SK-N-SH treated with all-trans-retinoic acid at 6 μM for 48 hours (cell line): Measurements from ENCODE around the gene SLTM.
"Not testable (repeated sequence)": the region's sequence is repeated elsewhere in the genome, so short reads cannot be mapped to it uniquely, and the experiment has no call there.

ENCODE experiments used
- ATAC-seq: fragments of 200-7000 bp; cut with Tn5 transposase; 3 replicates; pipeline ENCODE4 v1.9.1; 2020; ENCODE audit warnings: mild to moderate bottlenecking, moderate library complexity
- ARNTL ChIP-seq: fragments of 450-650 bp; formaldehyde crosslinking; IDR thresholded peaks from 2 replicates; pipeline ENCODE4 v1.5.0; 2020; ENCODE audit warnings: low read depth, mild to moderate bottlenecking, moderate library complexity, borderline replicate concordance
- BACH2 ChIP-seq: fragments of 250-450 bp; sonication (Bioruptor Pico); IDR thresholded peaks from 2 replicates; pipeline ENCODE4 v1.9.0; 2021; ENCODE audit warnings: mild to moderate bottlenecking, borderline replicate concordance
- CREB5 ChIP-seq: fragments of 250-450 bp; sonication (Bioruptor Pico); IDR thresholded peaks from 2 replicates; pipeline ENCODE4 v1.5.1; 2020; ENCODE audit warnings: low read depth, mild to moderate bottlenecking, moderate library complexity
- CSDC2 ChIP-seq: fragments of 250-450 bp; sonication (Bioruptor Pico); IDR thresholded peaks from 2 replicates; pipeline ENCODE4 v1.5.0; 2020; ENCODE audit warnings: mild to moderate bottlenecking, moderate library complexity
- GLIS3 ChIP-seq: fragments of 250-450 bp; sonication (Bioruptor Pico); IDR thresholded peaks from 2 replicates; pipeline ENCODE4 v1.5.0; 2020; ENCODE audit warnings: mild to moderate bottlenecking, moderate library complexity
- OSR1 ChIP-seq: fragments of 250-450 bp; sonication (Bioruptor Pico); IDR thresholded peaks from 2 replicates; pipeline ENCODE4 v1.8.0; 2022; ENCODE audit warnings: moderate library complexity, mild to moderate bottlenecking, inconsistent platforms
- PPARA ChIP-seq: fragments of 250-450 bp; sonication (Bioruptor Pico); IDR thresholded peaks from 2 replicates; pipeline ENCODE4 v1.5.0; 2020; ENCODE audit warnings: mild to moderate bottlenecking, borderline replicate concordance
- RARB ChIP-seq: fragments of 250-450 bp; sonication (Bioruptor Pico); IDR thresholded peaks from 2 replicates; pipeline ENCODE4 v1.8.0; 2021; ENCODE audit warnings: mild to moderate bottlenecking, moderate library complexity
- SNAI2 ChIP-seq: fragments of 250-450 bp; sonication (Bioruptor Pico); IDR thresholded peaks from 2 replicates; pipeline ENCODE4 v1.5.0; 2020; ENCODE audit warnings: mild to moderate bottlenecking, moderate library complexity
- TCF4 ChIP-seq: fragments of 250-450 bp; sonication (Bioruptor Pico); IDR thresholded peaks from 2 replicates; pipeline ENCODE4 v1.8.0; 2021; ENCODE audit warnings: mild to moderate bottlenecking, moderate library complexity, borderline replicate concordance
- TOX ChIP-seq: fragments of 250-450 bp; sonication (Bioruptor Pico); IDR thresholded peaks from 2 replicates; pipeline ENCODE4 v1.8.0; 2021; ENCODE audit warnings: mild to moderate bottlenecking, moderate library complexity, borderline replicate concordance
- ZFP30 ChIP-seq: fragments of 450-650 bp; formaldehyde crosslinking; IDR thresholded peaks from 2 replicates; pipeline ENCODE4 v1.5.0; 2022; ENCODE audit warnings: mild to moderate bottlenecking, moderate library complexity
- ZNF565 ChIP-seq: fragments of 450-650 bp; formaldehyde crosslinking; conservative IDR thresholded peaks from 2 replicates; pipeline ENCODE4 v1.5.0; 2020; ENCODE audit warnings: low read depth, mild to moderate bottlenecking, moderate library complexity
- ZNF70 ChIP-seq: fragments of 450-650 bp; formaldehyde crosslinking; IDR thresholded peaks from 2 replicates; pipeline ENCODE4 v1.5.0; 2020; ENCODE audit warnings: mild to moderate bottlenecking, moderate library complexity
- ZNF8 ChIP-seq: fragments of 450-650 bp; formaldehyde crosslinking; IDR thresholded peaks from 2 replicates; pipeline ENCODE4 v1.5.0; 2020; ENCODE audit warnings: mild to moderate bottlenecking, moderate library complexity
- TF ChIP-seq, protein P1 (sequence below): fragments of 250-450 bp; sonication (Bioruptor Pico); IDR thresholded peaks from 2 replicates; pipeline ENCODE4 v1.5.1; 2021; ENCODE audit warnings: mild to moderate bottlenecking, moderate library complexity
- TF ChIP-seq, protein P2 (sequence below): fragments of 250-450 bp; sonication (Bioruptor Pico); IDR thresholded peaks from 2 replicates; pipeline ENCODE4 v1.5.0; 2020; ENCODE audit warnings: mild to moderate bottlenecking, moderate library complexity
- TF ChIP-seq, protein P3 (sequence below): fragments of 250-450 bp; sonication (Bioruptor Pico); IDR thresholded peaks from 2 replicates; pipeline ENCODE4 v1.8.0; 2021; ENCODE audit warnings: low read depth, mild to moderate bottlenecking, moderate library complexity, borderline replicate concordance

The SLTM gene

GRCh38 chr15:58856086-58856485 lies 77.4 kb downstream of the SLTM start (continued):
- TF ChIP-seq TOX (CRISPR knock-in tag) (no peak), SNAI2 (CRISPR knock-in tag) (no peak)
- TF ChIP-seq, protein P1, sequence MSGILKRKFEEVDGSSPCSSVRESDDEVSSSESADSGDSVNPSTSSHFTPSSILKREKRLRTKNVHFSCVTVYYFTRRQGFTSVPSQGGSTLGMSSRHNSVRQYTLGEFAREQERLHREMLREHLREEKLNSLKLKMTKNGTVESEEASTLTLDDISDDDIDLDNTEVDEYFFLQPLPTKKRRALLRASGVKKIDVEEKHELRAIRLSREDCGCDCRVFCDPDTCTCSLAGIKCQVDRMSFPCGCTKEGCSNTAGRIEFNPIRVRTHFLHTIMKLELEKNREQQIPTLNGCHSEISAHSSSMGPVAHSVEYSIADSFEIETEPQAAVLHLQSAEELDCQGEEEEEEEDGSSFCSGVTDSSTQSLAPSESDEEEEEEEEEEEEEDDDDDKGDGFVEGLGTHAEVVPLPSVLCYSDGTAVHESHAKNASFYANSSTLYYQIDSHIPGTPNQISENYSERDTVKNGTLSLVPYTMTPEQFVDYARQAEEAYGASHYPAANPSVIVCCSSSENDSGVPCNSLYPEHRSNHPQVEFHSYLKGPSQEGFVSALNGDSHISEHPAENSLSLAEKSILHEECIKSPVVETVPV (CRISPR knock-in tag): no peak

DNA sequence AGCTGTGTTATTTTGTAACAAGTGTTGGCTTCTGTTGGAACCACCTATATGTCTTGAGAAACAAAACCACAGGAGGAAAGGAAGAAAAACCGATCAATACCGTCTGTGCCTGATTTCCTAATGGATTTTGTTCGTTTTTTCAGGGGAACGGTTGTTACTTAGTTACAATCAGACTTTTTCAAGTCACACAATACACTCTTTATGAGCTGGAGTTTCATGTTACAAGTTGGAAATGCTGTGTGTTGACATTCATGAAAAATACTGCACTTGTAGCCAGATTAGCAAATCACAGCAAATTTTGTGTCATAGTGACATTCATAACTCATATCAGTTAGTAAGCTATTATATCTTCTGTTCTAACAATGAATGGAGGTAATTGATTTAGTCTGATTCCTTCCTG lies 78.9 kb downstream of the SLTM start:
- TF ChIP-seq PPARA (CRISPR knock-in tag) (no peak), GLIS3 (no peak), ZNF70 (CRISPR knock-in tag) (no peak), OSR1 (CRISPR knock-in tag) (no peak), BACH2 (no peak), RARB (CRISPR knock-in tag) (no peak), ZNF8 (CRISPR knock-in tag) (no peak), TOX (CRISPR knock-in tag) (no peak)
- TF ChIP-seq, protein P2, sequence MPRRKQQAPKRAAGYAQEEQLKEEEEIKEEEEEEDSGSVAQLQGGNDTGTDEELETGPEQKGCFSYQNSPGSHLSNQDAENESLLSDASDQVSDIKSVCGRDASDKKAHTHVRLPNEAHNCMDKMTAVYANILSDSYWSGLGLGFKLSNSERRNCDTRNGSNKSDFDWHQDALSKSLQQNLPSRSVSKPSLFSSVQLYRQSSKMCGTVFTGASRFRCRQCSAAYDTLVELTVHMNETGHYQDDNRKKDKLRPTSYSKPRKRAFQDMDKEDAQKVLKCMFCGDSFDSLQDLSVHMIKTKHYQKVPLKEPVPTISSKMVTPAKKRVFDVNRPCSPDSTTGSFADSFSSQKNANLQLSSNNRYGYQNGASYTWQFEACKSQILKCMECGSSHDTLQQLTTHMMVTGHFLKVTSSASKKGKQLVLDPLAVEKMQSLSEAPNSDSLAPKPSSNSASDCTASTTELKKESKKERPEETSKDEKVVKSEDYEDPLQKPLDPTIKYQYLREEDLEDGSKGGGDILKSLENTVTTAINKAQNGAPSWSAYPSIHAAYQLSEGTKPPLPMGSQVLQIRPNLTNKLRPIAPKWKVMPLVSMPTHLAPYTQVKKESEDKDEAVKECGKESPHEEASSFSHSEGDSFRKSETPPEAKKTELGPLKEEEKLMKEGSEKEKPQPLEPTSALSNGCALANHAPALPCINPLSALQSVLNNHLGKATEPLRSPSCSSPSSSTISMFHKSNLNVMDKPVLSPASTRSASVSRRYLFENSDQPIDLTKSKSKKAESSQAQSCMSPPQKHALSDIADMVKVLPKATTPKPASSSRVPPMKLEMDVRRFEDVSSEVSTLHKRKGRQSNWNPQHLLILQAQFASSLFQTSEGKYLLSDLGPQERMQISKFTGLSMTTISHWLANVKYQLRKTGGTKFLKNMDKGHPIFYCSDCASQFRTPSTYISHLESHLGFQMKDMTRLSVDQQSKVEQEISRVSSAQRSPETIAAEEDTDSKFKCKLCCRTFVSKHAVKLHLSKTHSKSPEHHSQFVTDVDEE: no peak
- no peak for ATAC-seq

- no peak for ATAC-seq
- TF ChIP-seq ZNF8 (CRISPR knock-in tag) (no peak), ZNF70 (CRISPR knock-in tag) (no peak), TCF4 (no peak)
Observed at GRCh38 chr15:58852347-58852746, 81.1 kb downstream of the SLTM start.

DNA sequence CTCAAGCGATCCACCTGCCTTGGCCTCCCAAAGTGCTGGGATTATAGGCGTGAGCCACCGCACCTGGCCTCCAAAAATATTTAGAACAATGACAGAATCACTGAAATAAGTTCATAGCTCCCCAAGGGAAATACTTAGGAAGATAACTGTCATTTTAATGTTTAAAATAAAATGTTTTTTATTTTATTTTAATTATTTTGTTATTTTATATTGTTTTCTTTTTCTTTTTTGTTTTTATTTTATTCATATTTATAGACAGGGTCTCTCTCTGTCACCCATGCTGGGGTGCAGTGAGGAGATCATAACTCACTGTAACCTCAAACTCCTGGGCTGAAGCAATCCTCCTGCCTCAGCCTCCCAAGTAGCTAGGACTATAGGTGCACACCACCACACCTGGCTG lies 82.3 kb downstream of the SLTM start:
- not testable (repeated sequence) for ATAC-seq

- TF ChIP-seq CREB5 (no peak), ZNF70 (CRISPR knock-in tag) (no peak), BACH2 (no peak), CSDC2 (CRISPR knock-in tag) (no peak), GLIS3 (no peak), ARNTL (CRISPR knock-in tag) (no peak), ZNF8 (CRISPR knock-in tag) (no peak)
- TF ChIP-seq, protein P1 (CRISPR knock-in tag): no peak
- ATAC-seq: no peak
Observed at GRCh38 chr15:58842713-58843396, 90.6 kb downstream of the SLTM start.

DNA sequence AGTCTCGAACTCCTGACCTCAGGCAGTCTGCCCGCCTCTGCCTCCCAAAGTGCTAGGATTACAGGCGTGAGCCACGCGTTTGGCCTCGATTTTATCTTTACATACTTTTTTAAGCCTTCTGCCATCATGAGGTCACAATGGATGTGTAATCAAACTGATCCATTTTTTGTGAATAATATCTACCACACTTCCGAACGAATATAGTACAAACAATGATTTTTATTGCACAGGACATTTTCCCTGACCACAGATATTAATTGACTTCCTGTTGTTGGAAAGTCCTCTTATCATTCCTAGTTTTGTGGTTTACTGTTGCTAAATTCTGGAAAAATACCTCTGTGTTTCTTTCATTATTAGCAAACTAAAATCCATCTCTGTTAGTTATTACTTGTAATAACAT lies 93.4 kb downstream of the SLTM start:
- ATAC-seq: no peak
- TF ChIP-seq ZNF565 (CRISPR knock-in tag) (no peak), RARB (CRISPR knock-in tag) (no peak), ZFP30 (CRISPR knock-in tag) (no peak), CREB5 (no peak), OSR1 (CRISPR knock-in tag) (no peak), TOX (CRISPR knock-in tag) (no peak)
- TF ChIP-seq, protein P3, sequence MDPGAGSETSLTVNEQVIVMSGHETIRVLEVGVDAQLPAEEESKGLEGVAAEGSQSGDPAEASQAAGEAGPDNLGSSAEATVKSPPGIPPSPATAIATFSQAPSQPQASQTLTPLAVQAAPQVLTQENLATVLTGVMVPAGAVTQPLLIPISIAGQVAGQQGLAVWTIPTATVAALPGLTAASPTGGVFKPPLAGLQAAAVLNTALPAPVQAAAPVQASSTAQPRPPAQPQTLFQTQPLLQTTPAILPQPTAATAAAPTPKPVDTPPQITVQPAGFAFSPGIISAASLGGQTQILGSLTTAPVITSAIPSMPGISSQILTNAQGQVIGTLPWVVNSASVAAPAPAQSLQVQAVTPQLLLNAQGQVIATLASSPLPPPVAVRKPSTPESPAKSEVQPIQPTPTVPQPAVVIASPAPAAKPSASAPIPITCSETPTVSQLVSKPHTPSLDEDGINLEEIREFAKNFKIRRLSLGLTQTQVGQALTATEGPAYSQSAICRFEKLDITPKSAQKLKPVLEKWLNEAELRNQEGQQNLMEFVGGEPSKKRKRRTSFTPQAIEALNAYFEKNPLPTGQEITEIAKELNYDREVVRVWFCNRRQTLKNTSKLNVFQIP (CRISPR knock-in tag): no peak
